ENCODE measurements around the gene SNRPA.

- TF ChIP-seq CTCF (IDR thresholded peaks at IDR 0.05), result no peak
- TF ChIP-seq EP300 (IDR thresholded peaks at IDR 0.05), result no peak
Observed at GRCh38 chr19:40742886-40743285, 8.1 kb upstream of the SNRPA start.
